HG03039 (cell line): Measurements from ENCODE around the gene SLC38A2.
A peak's percentile ranks its signal among the peaks of the same experiment; 100 is the strongest.

ENCODE experiments used
- ATAC-seq: cut with Tn5 transposase; IDR thresholded peaks from one replicate; pipeline ENCODE4 v1.9.1; 2021; ENCODE audit warnings: mild to moderate bottlenecking, moderate library complexity; ENCODE audit not compliant: unreplicated experiment

The SLC38A2 gene

DNA sequence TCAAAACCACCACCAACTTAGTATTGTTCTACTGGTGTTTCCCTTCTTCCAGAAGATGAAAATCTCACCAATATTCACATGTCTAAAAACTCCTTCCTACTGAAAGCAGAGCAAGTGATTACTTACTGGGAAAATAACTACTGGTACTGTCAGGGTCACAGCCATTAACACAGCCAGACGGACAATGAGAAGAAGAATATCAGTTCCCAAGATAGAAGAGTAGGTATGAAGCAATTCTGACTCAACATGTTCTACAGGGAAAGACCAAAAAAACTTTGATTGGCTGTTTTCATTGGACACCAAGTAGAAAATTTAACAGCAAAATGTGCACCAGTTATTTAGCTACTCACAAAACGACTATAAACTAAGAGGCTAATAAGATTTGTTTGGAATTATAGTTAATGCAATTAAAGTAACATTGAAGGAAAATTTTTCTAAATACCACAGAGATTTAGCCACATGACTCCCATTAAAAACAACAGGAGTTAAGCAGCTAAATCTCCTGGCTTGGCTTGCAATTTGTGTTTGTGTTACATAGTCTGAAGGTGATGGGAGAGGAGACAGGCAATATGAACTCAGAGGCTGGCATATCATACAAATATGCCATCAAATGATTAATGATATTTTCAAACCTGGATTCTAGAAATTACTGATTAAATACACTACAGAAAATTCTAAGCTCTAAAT is 9.5 kb downstream of the SLC38A2 start:
- no peak for ATAC-seq

DNA sequence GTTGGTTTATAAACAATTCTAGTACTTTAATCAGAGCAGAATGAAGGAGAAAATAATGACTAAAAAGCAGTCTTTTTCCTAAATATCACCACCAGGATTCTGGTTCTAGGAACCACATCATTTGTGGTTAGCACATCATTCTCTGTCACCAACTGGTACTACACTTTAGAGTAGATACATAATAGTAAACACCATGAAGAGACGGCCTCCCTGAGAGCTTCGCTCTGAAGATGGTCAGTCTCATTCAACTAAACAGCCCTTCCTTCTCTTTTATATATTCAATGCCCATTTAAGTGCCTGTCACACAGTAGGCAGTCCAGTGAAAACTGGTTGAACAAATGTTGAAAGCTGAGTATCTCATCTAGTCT is 10.9 kb downstream of the SLC38A2 start:
- no peak for ATAC-seq

DNA sequence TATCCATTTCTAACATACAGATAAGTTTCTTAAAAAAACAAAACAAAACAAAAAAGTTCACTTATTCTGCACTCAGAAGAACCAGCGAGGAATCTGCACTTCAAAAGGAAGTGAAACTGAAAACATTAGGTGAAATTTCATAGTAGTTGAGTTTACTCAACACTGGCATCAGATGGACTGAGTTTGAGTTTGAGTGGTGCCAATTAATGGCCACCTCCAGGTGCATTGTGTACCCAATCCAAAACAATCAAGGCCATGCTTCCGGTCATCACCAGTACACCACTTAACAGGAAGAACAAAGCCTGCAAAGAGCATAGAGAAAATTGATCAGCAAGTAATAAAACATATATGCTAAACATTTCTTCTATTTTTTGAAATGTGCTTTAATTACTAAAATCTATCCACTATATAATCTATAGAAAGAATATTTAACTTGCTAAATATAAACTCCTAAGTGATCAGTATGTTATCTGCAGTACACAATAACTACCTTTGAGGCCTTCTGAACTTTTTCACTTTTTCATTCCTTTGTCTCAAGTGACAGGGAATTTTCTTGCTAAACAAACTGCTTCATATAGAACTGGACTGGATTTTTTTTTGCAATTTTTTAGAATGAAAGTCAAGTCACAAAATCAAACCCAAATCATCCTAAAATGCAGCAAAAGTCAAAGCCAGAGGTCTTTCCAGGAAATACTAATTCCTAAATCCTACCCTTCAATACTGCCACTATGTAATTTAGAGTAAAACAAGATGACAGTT is 11.5 kb downstream of the SLC38A2 start:
- ATAC-seq: peak; percentile 49

DNA sequence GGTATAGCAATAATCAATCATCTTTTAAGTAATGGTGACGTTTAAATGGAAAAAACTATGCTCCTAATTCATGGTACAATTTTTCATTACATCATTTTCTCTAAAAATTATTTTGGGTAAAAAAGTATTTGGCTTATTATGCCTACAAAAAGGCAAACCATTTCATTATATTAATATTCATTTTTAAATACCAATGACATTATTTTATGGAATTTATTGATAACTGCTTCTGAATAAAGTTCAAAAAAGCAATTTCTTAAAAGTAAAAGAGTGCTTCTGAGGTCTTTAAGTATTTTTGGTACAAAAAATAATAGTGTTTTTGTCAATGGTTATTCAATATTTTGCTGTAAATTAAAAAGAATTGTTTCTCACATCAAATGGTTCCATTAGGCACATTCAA is 12.2 kb downstream of the SLC38A2 start:
- ATAC-seq: no peak

DNA sequence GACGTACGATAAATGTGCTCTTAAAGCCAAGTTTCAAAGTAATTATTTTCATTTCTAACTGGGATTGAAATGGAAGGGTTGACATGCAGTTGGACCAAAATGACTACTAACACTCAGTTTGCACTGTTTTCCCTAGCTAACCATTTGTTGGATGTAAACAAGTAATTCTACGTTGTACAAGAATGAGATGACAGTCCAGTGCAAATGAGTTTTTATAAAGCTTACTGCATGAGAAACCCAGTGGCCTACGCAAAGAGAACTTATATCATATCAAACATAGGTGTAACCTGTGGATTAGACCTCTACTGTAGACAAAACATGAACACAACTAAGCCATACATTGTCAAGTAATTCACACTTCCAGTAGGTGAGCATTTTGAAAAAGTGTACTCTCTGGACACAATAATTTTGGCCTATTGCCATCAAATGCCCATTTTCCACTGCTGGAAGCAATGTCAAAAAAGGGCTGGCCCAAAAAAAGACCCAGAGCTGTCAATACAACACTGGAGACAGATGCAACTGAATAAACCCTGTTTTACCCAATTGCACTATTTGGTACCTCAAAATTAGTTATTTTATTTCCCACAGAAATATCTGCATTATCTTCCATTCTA is 12.8 kb downstream of the SLC38A2 start:
- ATAC-seq: no peak

DNA sequence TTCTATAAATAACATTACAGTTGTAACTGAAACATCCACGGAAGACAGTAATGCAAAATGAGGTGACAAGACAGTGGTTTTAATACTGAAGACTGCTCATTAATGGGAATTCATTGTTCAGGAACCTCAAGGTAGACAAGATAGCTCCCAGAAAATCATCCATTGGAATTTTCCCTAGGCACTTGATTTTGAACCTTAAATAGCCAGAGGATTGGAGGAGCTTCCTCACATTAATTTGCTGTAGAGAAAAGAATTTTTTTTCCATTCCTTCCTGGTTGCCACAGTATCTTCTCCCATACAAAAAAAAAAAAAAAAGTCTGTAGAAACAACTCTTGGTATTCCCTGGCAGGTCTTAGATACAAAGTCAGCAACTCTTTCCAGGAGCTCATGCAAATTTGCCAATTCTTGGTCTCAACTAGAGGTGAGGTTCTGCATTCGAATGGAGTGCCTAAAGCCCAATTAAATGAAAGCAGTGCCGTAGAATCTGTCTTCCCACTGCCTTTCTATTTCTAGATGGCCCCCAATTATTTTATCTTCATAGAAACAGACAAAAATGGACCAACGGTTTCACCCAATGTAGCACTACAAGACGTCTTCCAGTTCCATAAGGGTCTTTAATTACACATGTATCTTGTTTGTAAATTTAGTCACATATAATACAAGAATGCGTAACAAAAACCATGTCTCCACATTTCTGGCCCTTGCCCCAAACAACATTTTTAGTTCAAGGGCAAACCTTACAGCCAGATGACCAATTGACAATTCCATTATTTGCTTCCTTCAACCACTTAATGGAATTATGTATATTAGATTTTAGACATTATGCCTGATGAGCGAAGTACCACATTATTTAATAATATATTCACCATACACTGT is 13.5 kb downstream of the SLC38A2 start:
- ATAC-seq: no peak

DNA sequence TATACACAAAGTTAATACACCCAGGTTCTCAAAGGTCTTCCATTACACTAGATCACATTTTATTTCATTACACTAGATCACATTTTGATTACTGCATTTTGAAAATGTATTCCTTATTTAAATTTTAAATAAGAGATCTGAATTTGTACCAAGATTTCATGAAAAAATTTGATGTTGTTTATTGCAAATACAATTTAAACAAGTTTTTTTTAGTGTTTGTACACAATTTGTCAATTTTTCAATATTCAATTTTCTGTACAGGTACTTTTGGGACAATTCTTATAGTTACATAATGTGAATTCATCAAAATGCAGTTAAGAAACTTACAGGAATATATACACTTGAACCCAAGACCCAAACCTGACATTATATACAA is 14.3 kb downstream of the SLC38A2 start:
- no peak for ATAC-seq

DNA sequence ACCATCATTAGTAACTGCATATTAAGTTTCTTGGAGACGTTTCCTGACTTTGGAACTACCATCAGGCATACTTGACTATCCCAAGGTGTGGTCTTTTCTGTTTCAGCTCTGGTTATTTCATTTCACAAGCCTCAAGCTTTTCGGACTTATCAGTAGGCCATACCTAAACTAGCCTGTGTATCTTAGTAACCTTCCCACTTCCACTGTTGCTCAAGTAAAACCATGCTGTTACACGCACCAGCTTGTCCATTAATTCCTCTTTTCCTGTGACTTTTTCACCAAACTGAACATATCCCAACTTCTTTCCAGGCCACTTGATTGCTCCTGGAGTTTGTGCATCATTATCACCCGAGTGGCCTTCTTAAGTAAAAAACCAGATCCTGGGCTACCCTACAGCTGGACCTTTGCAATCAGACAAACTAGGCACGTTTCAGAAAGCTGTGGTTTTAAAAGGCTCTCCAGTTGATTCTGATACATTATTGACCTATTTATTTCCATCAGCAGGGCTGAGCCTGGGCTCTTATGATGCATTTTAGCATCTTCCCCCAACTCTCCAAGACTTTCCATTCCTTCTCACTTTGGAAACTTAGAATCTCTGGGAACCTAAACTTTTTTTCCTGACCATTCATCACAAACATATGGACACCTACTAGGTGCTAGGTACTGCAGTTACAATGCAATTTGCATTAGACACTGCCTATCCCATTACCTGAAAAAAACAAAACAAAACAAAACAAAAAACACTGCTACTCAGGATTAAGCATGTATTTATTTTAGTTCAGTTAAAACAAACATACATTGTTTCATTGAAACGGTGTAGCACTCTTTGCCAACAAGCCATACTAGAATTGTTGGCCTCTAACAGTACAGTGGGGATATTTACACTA is 14.9 kb downstream of the SLC38A2 start:
- ATAC-seq: no peak

DNA sequence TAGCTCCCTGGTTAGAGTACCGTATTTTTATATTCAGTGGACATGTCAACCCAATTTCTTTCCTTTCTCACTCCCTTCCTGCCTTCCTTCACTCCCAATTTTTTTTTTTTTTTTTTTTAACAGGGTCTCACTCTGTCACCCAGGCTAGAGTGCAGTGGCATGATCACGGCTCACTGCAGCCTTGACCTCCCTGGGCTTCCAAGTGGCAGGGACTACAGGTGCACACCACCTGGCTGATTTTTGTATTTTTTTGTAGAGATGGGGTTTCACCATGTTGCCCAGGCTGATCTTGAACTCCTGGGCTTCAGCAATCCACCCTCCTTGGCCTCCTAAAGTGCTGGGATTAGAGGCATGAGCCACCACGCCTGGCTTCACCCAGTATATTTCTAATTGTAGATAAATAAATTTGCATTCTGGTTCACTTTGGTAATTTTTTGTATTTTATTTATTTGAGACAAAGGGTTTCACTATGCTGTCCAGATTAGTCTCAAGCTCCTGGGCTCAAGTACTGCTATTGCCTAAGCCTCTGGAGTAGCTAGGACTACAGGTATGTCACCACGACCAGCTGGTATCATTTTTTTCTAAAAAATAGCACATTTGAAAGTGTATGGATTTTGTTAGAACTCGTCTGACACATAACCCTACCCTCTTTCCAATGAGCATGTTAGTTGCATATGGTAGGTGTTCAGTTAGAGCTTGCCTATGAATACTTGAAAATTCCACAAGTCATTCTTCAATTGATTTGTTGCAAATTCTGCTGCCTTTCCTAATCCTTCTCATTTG is 15.7 kb downstream of the SLC38A2 start:
- no peak for ATAC-seq

DNA sequence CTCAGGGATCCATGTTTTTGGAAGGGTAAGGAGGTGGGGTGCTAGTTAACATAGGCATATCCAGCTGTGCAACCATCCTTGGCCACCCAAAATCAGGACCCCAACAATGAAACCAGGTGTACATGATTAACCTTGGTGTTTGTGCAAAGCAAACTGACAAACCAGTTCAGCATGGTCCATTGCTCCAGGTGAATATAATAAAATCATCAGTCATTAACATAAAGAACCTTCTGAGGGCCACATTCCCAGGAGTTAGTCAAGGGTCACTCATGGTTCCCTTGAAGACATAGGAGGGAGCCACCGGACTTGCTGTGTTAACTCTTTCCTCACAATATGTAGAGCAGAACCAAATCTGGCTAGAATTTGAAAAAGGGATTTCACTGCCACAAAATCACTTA is 17.8 kb downstream of the SLC38A2 start:
- ATAC-seq: no peak

DNA sequence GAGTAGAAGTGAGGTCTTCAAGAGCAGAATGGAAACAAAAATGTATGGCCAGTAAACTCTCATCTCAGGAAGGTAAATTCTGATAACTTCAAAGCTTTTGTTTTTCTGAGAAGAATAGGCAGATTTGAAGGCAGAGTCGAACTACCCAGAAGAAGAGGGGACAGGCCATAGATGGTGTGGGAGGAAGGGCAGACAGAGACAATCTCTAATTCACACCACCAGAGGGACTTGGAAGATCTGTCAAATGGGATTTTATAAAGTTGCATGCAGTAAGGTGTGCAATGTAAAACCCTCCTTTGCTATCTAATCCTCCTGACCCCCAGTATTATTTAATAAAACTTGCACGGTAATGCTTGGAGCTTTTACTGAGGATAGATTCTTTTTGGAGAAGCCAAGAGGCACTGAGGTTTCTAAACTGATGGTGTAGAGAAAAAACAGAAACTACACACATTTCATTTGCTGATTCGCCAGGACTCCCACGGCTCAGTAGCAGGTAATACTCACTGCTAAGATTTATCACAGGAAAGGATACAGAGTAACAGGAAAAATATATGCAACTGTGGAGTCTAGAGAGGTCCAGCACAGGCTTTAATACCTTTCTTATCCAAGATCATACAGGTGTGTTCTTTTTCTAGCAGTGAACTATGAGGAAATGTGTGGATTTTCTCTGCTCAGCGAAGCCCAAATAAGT is 18.3 kb downstream of the SLC38A2 start:
- ATAC-seq: no peak

DNA sequence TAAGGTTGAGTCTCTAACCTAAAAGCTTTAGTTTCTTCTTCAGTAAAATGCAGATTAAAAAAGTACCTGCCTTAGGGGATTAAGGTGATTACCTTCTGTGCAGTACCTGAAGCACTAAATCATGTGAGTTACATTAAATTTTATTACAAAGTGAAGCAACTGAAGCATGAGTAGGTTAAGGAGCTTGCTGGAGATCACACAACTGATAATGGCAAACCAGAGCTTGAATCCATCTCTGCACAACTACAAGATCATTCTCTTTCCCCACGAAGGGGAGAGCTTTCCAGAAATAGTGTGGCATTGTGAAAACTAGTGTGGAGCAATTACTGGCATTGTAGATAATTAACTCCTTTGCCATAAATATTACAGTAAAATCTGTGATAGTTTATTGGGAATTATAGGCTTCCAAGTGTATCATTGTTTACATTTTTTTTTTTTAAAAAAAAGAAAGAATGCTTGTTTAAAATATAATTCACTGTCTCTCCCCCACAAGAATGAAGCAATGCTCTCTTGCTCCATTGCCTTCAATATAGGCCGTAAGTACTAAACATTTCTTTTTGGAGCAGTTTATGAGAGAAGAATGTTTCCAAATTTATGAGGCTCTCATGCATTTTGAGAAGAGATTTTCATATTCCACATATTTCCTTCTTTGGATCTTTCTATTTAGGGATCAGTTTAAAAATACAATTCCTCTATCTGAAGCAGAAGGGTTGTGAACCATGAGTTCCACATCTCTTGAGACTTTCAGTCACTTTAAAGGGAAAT is 20.5 kb downstream of the SLC38A2 start:
- ATAC-seq: no peak

DNA sequence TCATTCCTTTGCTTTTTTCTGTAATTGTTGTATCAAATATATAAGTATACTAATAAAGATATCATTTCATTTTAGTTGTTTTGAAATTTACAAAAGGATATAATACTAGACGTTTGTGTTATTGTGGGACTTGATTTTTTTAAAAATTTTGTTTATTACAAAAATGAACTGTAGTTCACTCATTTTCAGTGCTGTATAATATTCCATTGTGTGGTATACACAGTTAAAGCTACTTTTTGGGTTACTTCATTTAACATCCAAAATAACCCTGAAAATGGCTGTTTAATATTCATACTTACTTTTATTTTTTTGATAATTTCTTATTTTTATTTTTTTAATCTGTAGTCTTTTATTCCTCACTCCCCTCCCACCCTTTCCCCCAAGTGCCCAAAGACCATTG is 21.4 kb downstream of the SLC38A2 start:
- no peak for ATAC-seq

DNA sequence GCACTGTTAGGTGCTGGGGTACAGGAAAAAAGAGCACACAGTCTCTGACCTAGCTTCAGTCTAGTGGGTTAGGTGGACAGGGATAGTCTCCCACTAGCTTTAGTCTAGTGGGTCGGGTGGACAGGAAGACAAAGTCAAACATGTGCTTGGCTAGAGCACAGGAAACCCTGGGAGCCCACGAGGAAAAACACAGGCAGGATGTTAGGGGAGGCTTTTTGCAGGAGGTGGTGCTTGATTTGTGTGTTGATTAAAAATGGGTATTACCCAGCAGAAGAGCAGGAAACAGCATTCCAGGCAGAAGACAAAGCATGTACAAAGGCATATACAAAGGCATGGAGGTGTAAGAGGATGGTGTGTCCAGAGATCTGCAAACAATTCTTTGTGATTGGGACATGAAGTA is 23.3 kb downstream of the SLC38A2 start:
- ATAC-seq: no peak

DNA sequence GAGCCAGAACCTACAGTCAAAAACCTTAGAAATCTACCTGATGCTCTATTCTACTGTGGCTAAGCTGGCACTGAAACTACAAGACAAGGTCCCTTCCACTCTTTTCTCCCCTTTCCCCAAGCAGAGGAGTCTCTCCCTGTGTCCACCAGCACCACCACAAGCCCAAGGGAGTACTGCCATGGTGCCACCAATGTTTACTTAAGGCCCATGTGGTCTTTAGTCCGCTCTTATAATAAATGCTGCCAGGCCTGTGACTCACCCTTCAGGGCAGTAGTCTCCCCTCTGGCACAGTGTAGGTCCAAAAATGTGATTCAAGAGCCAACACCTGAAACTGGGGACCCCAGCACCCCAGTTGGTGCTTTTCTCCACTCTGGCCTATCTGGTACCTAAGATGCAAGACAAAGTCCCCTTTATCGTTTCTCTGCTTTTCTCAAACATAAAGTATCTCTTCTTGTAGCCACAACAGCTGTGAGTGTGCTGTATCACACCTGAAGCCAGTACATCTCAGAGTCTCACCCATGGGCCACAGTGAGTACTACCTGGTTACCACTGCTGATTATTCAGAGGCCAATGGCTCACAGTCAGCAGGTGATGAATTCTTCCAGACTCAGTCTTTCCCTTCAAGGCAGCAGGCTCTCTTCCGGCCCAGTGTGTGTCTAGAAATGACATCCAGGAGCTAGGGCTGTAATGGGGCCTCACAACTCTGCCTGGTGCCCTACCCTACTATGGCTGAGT is 29.3 kb downstream of the SLC38A2 start:
- ATAC-seq: no peak

DNA sequence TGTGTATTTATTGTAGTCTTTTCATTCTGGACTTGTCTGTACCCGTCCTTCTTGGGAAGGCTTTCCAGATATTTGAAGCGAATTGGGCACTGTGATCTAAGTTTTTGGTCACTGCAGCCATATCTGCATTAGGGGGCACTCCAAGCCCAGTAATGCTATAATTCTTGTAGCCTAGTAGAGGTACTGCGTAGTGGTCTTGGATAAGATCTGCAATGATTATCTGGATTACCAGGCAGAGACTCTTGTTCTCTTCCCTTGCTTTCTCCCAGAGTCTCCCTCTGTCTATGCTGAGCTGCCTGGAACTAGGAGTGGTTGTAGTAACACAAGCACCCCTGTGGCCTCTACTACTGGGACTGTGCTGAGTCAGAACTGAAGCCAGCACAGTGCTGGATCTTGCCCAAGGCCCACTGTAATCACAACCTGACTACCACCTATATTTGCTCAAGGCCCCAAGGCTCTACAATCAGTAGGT is 30.0 kb downstream of the SLC38A2 start:
- ATAC-seq: no peak

DNA sequence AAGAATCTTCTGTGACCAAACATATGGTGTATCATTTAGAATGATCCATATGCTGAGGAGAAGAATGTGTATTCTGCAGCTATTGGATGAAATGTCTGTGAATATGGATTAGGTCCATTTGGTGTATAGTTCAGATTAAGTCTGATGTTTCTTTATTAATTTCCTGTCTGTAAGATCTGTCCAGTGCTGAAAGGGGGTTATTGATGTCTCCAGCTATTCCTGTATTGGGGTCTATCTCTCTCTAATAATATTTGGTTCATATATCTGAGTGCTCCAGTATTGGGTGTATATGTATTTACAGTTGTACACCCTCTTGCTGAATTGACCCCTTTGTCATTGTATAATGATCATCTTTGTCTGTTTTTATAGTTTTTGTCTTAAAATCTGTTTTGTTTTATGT is 33.5 kb downstream of the SLC38A2 start:
- no peak for ATAC-seq
